ENCODE results near the gene CDH4. TPM values are rescaled to one million over a fixed set of nuclear protein-coding genes. Genes with fewer than 3 reads are reported as not detected.

Gene CDH4
- total RNA-seq, 1 experiment from 2014 or later, result 5.3 TPM

DNA sequence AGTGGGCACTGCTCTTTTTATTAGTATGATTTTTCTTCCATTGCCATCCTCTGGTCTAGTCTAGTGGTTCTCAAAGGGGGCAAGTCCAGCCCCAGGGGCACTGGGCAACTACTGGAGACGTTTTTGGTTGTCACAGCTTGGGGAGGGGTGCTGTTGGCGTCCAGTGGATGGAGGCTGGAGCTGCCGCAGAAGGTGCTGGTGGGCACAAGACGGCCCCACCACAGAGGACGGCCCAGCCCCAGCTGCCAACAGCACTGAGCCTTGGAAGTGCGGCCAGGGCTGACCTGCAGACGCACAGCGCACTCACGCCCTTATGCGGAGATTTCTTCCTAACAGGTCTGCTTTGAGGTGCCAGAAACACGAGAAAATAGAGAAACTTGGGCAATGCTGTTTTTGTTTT lies 40.3 kb downstream of the CDH4 start:
- Mint-ChIP-seq H3K27ac (no peak overlapping the region), H3K9me3 (peaks cover 8% of the 10 kb centered on the region), H3K27me3 (ENCODE audit: low read depth) (peaks cover 19% of the 10 kb centered on the region), H3K4me3 (no peak overlapping the region), H3K36me3 (peaks cover 3% of the 10 kb centered on the region; the same call in 1 of the 2 replicates), H3K4me1 (peaks cover 9% of the 10 kb centered on the region)
- ChIA-PET POLR2A (no interaction called here), CTCF (no interaction called here)
- TF ChIP-seq FOXJ3 (CRISPR knock-in tag; IDR thresholded peaks at IDR 0.05; ENCODE audit: borderline replicate concordance), result no peak
- TF ChIP-seq ZBTB43 (CRISPR knock-in tag; IDR thresholded peaks at IDR 0.05), result no peak
- TF ChIP-seq FOXP1 (CRISPR knock-in tag; IDR thresholded peaks at IDR 0.05; ENCODE audit: borderline replicate concordance), result no peak
- TF ChIP-seq CREM (CRISPR knock-in tag; IDR thresholded peaks at IDR 0.05), result no peak
- no peak for TF ChIP-seq NR3C1 (CRISPR knock-in tag; conservative IDR thresholded peaks at IDR 0.05; ENCODE audit: low read depth)
- TF ChIP-seq SMAD3 (CRISPR knock-in tag; IDR thresholded peaks at IDR 0.05; ENCODE audit: borderline replicate concordance), result no peak
- TF ChIP-seq, protein P1, sequence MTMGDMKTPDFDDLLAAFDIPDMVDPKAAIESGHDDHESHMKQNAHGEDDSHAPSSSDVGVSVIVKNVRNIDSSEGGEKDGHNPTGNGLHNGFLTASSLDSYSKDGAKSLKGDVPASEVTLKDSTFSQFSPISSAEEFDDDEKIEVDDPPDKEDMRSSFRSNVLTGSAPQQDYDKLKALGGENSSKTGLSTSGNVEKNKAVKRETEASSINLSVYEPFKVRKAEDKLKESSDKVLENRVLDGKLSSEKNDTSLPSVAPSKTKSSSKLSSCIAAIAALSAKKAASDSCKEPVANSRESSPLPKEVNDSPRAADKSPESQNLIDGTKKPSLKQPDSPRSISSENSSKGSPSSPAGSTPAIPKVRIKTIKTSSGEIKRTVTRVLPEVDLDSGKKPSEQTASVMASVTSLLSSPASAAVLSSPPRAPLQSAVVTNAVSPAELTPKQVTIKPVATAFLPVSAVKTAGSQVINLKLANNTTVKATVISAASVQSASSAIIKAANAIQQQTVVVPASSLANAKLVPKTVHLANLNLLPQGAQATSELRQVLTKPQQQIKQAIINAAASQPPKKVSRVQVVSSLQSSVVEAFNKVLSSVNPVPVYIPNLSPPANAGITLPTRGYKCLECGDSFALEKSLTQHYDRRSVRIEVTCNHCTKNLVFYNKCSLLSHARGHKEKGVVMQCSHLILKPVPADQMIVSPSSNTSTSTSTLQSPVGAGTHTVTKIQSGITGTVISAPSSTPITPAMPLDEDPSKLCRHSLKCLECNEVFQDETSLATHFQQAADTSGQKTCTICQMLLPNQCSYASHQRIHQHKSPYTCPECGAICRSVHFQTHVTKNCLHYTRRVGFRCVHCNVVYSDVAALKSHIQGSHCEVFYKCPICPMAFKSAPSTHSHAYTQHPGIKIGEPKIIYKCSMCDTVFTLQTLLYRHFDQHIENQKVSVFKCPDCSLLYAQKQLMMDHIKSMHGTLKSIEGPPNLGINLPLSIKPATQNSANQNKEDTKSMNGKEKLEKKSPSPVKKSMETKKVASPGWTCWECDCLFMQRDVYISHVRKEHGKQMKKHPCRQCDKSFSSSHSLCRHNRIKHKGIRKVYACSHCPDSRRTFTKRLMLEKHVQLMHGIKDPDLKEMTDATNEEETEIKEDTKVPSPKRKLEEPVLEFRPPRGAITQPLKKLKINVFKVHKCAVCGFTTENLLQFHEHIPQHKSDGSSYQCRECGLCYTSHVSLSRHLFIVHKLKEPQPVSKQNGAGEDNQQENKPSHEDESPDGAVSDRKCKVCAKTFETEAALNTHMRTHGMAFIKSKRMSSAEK (CRISPR knock-in tag; IDR thresholded peaks at IDR 0.05; ENCODE audit: borderline replicate concordance), result no peak
- no peak for TF ChIP-seq ZNF671 (CRISPR knock-in tag; IDR thresholded peaks at IDR 0.05)
- no peak for TF ChIP-seq ATF3 (CRISPR knock-in tag; conservative IDR thresholded peaks at IDR 0.05)
- TF ChIP-seq ZSCAN18 (CRISPR knock-in tag; IDR thresholded peaks at IDR 0.05), result no peak
- TF ChIP-seq, protein P2, sequence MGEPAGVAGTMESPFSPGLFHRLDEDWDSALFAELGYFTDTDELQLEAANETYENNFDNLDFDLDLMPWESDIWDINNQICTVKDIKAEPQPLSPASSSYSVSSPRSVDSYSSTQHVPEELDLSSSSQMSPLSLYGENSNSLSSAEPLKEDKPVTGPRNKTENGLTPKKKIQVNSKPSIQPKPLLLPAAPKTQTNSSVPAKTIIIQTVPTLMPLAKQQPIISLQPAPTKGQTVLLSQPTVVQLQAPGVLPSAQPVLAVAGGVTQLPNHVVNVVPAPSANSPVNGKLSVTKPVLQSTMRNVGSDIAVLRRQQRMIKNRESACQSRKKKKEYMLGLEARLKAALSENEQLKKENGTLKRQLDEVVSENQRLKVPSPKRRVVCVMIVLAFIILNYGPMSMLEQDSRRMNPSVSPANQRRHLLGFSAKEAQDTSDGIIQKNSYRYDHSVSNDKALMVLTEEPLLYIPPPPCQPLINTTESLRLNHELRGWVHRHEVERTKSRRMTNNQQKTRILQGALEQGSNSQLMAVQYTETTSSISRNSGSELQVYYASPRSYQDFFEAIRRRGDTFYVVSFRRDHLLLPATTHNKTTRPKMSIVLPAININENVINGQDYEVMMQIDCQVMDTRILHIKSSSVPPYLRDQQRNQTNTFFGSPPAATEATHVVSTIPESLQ (CRISPR knock-in tag; IDR thresholded peaks at IDR 0.05), result no peak
- no peak for TF ChIP-seq ZNF416 (CRISPR knock-in tag; IDR thresholded peaks at IDR 0.05)
- TF ChIP-seq, protein P3, sequence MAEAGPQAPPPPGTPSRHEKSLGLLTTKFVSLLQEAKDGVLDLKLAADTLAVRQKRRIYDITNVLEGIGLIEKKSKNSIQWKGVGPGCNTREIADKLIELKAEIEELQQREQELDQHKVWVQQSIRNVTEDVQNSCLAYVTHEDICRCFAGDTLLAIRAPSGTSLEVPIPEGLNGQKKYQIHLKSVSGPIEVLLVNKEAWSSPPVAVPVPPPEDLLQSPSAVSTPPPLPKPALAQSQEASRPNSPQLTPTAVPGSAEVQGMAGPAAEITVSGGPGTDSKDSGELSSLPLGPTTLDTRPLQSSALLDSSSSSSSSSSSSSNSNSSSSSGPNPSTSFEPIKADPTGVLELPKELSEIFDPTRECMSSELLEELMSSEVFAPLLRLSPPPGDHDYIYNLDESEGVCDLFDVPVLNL (CRISPR knock-in tag; IDR thresholded peaks at IDR 0.05; ENCODE audit: borderline replicate concordance, low read depth), result no peak
- no peak for ATAC-seq
- no peak for DNase-seq (ENCODE audit: low spot score)
